ENCODE measurements around the gene OR51M1.
"Not testable (repeated sequence)": the region's sequence is repeated elsewhere in the genome, so short reads cannot be mapped to it uniquely, and the experiment has no call there.

Gene OR51M1, protein sequence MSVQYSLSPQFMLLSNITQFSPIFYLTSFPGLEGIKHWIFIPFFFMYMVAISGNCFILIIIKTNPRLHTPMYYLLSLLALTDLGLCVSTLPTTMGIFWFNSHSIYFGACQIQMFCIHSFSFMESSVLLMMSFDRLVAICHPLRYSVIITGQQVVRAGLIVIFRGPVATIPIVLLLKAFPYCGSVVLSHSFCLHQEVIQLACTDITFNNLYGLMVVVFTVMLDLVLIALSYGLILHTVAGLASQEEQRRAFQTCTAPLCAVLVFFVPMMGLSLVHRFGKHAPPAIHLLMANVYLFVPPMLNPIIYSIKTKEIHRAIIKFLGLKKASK

GRCh38 chr11:5383576-5383975 lies at the start of gene OR51M1:
OR51M1 (plus strand) TSS chr11:5383812; CDS start chr11:5389399, 5,587 bp downstream.
- no peak for DNase-seq

DNA sequence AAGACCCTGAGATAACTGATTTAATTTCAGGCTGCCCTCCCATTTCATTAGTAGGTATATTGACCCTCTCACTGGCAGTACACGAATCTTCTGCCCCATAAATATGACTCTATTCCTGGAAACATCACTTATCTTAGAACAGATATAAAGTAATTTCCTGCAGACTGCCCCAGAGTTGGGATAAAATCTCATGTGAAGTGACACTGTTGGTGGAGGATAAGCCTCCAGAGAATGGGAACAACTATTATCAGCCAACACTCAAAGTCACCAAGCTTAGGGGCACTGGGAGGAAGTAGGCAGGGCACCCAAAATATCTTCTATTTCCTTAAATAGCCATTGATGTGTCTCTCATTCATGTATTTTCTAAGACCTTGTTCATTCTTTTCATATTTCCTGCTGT lies 48.4 kb upstream of the OR51M1 start:
- no peak for DNase-seq

DNA sequence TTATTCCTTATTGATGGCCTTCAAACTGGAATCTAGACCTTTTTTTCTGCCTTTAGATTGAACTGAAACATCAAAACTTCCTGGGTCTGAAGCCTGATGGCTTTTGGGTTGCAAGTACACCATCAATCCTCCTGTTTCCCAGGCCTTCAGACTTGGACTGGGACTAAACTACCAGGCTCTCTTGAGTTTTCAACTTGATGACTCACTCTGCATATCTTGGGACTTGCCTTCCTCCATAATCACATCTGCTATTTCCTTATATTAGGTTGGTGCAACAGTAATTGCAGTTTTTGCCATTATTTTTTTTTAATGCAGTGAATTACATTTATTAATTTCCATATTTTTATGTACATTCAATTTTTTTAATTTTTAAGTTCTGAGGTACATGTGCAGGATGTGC lies 47.3 kb upstream of the OR51M1 start:
- no peak for DNase-seq

DNA sequence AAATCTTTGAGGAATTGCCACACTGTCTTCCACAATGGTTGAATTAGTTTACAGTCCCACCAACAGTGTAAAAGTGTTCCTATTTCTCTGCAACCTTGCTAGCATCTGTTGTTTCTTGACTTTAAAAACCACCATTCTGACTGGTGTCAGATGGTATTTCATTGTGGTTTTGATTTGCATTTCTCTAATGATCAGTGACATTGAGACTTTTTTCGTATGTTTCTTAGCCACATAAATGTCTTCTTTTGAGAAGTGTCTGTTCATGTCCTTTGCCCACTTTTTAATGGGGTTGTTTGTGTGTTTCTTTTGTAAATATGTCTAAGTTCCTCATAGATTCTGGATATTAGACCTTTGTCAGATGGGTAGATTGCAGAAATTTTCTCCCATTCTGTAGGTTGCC lies 46.4 kb upstream of the OR51M1 start:
- not testable (repeated sequence) for DNase-seq

DNA sequence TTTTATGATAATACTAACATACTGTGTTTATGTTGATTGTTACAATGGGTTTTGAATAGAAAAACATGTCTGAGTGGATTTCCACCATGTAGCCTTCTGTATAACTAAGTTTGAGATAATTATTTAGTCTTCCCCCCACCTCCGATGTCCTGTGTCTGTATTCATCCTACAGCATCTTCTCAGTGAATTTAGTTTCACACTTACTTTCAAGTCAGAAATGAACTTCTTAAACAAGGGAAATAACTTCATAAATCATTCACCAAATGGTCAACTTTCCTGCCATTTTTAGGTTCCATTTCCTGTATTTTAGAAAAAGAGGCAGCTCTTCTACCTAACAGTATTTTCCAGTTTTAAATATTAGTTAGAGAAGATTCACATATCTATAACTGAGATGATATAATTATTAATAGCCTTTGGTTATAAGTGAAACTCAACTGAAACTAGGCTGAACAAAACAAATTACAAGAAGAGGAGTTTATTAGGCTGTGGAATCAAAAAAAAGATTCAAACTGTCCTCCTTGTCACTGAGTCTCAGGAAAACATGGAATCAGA lies 43.8 kb upstream of the OR51M1 start:
- DNase-seq, result no peak

DNA sequence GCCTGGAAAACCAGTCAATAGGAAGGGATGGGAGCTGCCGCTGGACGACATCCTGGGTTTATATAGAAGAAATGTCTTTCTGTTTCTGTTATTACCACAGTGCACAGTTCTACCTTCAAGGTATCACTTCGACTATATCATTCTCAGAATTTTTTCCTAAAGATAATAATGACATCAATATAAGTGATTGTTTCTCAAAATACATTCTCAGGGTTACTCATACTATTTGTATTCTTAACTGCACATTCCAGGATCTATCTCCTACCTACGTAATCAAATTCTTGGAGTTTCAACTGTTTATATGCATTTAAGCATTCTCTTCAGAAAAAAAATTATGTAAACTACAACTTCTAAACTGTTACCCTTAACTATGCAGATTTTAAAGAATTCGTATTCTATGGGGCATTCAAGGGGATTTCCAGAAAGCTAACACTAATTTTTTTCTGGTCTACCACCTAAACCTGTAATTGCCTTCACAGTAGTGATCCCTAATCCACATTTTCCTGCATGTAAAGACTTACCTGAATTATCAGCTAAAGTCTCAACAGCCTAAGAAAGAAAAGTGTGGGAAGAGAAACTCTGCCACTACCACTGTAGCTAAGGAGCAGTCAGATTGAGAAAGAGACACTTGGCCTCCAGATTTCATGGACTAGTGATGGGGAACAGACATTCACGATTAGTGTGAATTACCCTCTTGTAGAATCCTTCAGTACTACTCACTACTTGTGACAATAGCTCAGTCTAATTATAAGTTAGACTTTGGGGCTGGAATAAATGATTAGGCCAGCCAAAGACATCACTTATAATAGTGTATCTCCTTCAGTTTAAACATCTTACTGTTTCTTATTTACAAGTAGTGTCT lies 39.9 kb upstream of the OR51M1 start, which contains the start of gene OR51B5:
Gene OR51B5, minus strand, starts transcription at position 51 of the 862 bp plus-strand sequence. Its CDS starts 0 bp downstream, at position 51.
- no peak for DNase-seq

- DNase-seq, result no peak
Measured at GRCh38 chr11:5345831-5346230, 37.8 kb upstream of the OR51M1 start.

- no peak for DNase-seq
Measured at GRCh38 chr11:5348551-5349194, 34.9 kb upstream of the OR51M1 start.

GRCh38 chr11:5349550-5349949 lies 34.1 kb upstream of the OR51M1 start:
- no peak for DNase-seq

GRCh38 chr11:5351208-5351607 lies 32.4 kb upstream of the OR51M1 start, which contains the start of gene OR51B6:
OR51B6 (plus strand) TSS chr11:5351508; CDS start chr11:5351508, 0 bp downstream.
- no peak for DNase-seq

DNA sequence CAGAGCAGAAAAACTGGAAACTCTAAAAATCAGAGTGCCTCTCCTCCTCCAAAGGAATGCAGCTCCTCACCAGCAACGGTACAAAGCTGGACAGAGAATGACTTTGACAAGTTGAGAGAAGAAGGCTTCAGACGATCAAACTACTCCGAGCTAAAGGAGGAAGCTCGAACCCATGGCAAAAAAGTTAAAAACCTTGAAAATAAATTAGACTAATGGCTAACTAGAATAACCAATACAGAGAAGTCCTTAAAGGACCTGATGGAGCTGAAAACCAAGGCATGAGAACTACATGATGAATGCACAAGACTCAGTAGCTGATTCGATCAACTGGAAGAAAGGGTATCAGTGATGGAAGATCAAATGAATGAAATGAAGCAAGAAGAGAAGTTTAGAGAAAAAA lies 27.6 kb upstream of the OR51M1 start:
- DNase-seq, result not testable (repeated sequence)

- no peak for DNase-seq
Measured at GRCh38 chr11:5362017-5362625, 21.5 kb upstream of the OR51M1 start.

GRCh38 chr11:5363679-5364078 lies 19.9 kb upstream of the OR51M1 start:
- no peak for DNase-seq

- no peak for DNase-seq
Measured at GRCh38 chr11:5364214-5364613, 19.4 kb upstream of the OR51M1 start.

DNA sequence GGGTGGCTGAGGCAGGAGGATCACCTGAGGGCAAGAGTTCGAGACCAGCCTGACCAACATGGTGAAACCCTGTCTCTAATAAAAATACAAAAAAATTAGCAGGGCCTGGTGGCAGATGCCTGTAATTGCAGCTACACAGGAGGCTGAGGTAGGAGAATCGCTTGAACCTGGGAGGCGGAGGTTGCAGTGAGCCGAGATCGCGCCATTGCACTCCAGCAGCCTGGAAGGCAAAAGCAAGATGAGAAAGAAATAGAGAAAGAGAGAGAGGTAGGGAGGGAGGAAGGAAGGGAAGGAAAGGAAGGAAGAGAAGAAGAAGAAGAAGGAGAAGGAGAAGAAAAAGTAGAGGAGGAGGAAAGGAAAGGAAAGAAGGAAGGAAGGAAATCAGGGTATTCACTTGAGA lies 17.2 kb upstream of the OR51M1 start:
- not testable (repeated sequence) for DNase-seq

- no peak for DNase-seq
Measured at GRCh38 chr11:5366856-5367255, 16.8 kb upstream of the OR51M1 start.

DNA sequence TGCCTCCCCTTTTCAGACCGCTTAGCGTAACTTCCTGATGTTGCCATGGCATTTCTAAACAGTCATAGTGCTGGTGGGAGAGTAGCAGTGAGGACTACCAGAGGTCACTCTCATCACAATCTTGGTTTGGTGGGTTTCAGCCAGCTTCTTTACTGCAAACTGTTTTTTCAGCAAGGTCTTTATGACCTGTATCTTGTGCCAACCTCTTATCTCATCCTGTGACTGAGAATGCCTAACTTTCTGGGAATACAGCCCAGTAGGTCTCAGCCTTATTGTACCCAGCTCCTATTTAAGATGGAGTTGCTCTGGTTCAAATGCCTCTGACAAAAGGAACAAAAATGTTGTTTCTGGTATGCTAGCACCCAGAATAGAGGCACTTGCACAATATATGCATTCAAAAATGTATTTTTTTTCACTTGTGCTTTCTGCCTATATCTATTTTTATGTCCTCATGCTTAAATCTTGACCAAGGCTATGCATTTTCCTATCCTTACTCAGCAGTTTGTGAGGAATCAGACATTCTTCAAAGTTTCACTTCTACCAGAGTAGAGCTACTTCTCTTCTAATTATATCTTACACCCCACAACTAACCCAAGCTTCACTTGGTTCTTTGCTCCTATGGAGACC lies 16.1 kb upstream of the OR51M1 start:
- no peak for DNase-seq

DNA sequence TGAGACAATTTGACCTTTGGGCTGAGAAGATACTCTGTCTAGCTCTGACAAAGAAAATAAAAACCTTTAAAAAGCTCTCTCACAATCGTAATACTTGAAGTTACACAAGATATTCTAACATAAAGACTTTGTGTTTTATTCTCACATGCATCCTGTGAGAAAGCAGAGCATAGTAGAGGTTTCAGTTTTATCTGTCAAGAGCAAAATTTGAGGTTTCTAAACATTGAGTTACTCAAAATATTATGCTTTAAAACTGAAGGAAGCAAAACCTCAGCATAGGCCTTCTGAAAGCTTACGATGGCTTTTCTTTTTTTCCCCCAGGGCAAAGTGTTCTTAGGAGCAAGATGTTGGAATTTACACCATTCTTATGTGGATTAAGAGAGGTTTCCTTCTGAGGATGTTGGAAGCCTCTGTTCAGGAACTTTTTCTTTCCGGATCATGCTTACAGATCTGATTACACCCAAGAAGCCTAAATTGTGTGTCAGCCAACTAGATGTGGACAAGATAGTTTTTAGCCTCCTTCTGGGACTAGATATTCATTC lies 15.0 kb upstream of the OR51M1 start:
- DNase-seq, result no peak

GRCh38 chr11:5369789-5370188 lies 13.8 kb upstream of the OR51M1 start:
- DNase-seq, result no peak

GRCh38 chr11:5380740-5381342 lies 2.8 kb upstream of the OR51M1 start:
- DNase-seq, result no peak

GRCh38 chr11:5384335-5384734 lies 723 bp downstream of the OR51M1 start:
- DNase-seq, result no peak
